Gastroesophageal sphincter (tissue), 4 donors: ENCODE results near the gene EPS8L2. TPM values are rescaled to one million over a fixed set of nuclear protein-coding genes. Genes with fewer than 3 reads are reported as not detected.
"Not testable (repeated sequence)": the region's sequence is repeated elsewhere in the genome, so short reads cannot be mapped to it uniquely, and the experiment has no call there.

Experiments
- ATAC-seq: fragments of 150-250 bp; one replicate; pipeline ENCODE4 v1.9.1; 2016; ENCODE audit warnings: mild to moderate bottlenecking, moderate library complexity
- H3K27ac ChIP-seq, 4 donors: fragments of 200-600 bp; sonication (generic) in 3 of 4; 1 replicate in 3 of 4; 2 replicates in 1 of 4; pipeline ENCODE4 v1.5.1; 2016 to 2019
- H3K27me3 ChIP-seq: fragments of 200-600 bp; sonication (generic); one replicate; pipeline ENCODE4 v1.5.1; 2019
- H3K36me3 ChIP-seq, 2 donors: fragments of 200-600 bp; sonication (generic); one replicate each; pipeline ENCODE4 v1.5.1; 2019; ENCODE audit warnings: control low read depth in 1 of 2
- H3K4me1 ChIP-seq, 3 donors: fragments of 200-600 bp; sonication (generic); 1 replicate in 2 of 3; 2 replicates in 1 of 3; pipeline ENCODE4 v1.5.1; 2016 to 2019; ENCODE audit warnings: control low read depth in 2 of 3
- H3K4me3 ChIP-seq, 2 donors: fragments of 200-600 bp; sonication (generic); one replicate each; pipeline ENCODE4 v1.5.1; 2019; ENCODE audit warnings: mild to moderate bottlenecking in 1 of 2, moderate library complexity in 1 of 2
- H3K9me3 ChIP-seq, 3 donors: fragments of 200-600 bp; sonication (generic); one replicate each; pipeline ENCODE4 v1.5.1; 2017 to 2019; ENCODE audit warnings: control low read depth in 2 of 3
- EP300 ChIP-seq: sonication (generic); formaldehyde crosslinking; IDR thresholded peaks from one replicate; pipeline ENCODE4 v1.6.1; 2017; ENCODE audit warnings: antibody characterized with exemption, mild to moderate bottlenecking
- POLR2A ChIP-seq, 2 donors: fragments of 450-650 bp; IDR thresholded peaks; one replicate each; pipeline ENCODE4 v1.6.1; 2017; ENCODE audit warnings: antibody characterized with exemption in 2 of 2, mild to moderate bottlenecking in 2 of 2, moderate library complexity in 1 of 2
- POLR2AphosphoS5 ChIP-seq: sonication (generic); formaldehyde crosslinking; IDR thresholded peaks from one replicate; pipeline ENCODE4 v1.6.1; 2017; ENCODE audit warnings: antibody characterized with exemption
- WGBS, 2 donors: methylation state at CpG; one replicate each; pipeline ENCODE4 v1.1.5; 2018; ENCODE audit warnings: low coverage in 1 of 2; 5-methylcytosine and 5-hydroxymethylcytosine counted together
- total RNA-seq, 4 donors: library from RNA; depleted of rRNA; stranded (reverse); fragments of >200 nt; gene quantifications; one replicate each; pipeline ENCODE4 v1.1.0, GENCODE V29; 2016
- TF ChIP-seq, protein P1 (sequence below), 4 experiments: fragments of 200-600 bp in 2 of 4; fragments of 450-650 bp in 2 of 4; sonication (generic) in 1 of 4; IDR thresholded peaks; one replicate each; pipeline ENCODE4 v1.5.1; 2017 to 2019; ENCODE audit warnings: antibody characterized with exemption in 4 of 4, mild to moderate bottlenecking in 2 of 4, moderate library complexity in 2 of 4

EPS8L2 gene
- total RNA-seq, 4 donors from 2014 or later, result 9.7 to 33.9 (median 24.0) TPM

DNA sequence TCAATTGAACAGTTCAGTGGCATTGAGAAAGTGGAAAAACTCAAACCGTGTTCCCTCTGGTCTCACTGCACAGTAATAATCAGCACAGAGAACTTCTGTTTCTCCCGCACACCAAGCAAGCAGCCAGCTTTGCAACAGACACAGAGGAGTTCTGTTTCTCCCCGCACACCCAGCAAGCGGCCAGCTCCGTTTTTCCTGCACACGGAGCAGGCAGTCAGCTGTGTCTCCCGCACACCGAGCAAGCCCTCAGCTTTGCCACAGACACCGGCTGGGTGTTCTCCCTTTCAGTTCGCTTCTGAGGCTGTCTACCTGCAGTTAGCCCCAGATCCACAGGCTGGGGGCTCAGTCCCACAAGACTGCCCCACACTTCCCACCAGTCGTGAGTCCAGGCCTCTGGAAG, 31.3 kb downstream of the EPS8L2 start:
- Histone ChIP-seq H3K4me3 (no peak overlapping the region), H3K27me3 (peaks cover 33% of the 10 kb centered on the region), H3K27ac (no peak overlapping the region), H3K36me3 (no peaks in the 10 kb centered on the region), H3K4me1 (no peaks in the 10 kb centered on the region), H3K9me3 (no peaks in the 10 kb centered on the region)
- 27 to 48% methylated on average over 6 to 10 of the region's 11 CpGs for WGBS, 2 donors
- TF ChIP-seq POLR2A (IDR thresholded peaks at IDR 0.05), result no peak
- TF ChIP-seq POLR2AphosphoS5, result no peak
- no peak for TF ChIP-seq EP300
- TF ChIP-seq, protein P1, sequence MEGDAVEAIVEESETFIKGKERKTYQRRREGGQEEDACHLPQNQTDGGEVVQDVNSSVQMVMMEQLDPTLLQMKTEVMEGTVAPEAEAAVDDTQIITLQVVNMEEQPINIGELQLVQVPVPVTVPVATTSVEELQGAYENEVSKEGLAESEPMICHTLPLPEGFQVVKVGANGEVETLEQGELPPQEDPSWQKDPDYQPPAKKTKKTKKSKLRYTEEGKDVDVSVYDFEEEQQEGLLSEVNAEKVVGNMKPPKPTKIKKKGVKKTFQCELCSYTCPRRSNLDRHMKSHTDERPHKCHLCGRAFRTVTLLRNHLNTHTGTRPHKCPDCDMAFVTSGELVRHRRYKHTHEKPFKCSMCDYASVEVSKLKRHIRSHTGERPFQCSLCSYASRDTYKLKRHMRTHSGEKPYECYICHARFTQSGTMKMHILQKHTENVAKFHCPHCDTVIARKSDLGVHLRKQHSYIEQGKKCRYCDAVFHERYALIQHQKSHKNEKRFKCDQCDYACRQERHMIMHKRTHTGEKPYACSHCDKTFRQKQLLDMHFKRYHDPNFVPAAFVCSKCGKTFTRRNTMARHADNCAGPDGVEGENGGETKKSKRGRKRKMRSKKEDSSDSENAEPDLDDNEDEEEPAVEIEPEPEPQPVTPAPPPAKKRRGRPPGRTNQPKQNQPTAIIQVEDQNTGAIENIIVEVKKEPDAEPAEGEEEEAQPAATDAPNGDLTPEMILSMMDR (IDR thresholded peaks at IDR 0.05), result no peak
- ATAC-seq, result no peak

- ATAC-seq, H3K4me1 ChIP-seq, H3K27ac ChIP-seq: not testable (repeated sequence)
Observed at GRCh38 chr11:737899-738298, 31.9 kb downstream of the EPS8L2 start.

GRCh38 chr11:742156-742546, 36.1 kb downstream of the EPS8L2 start:
- H3K4me3 ChIP-seq, result no peak overlapping the region
- no peak for ATAC-seq
- no peaks in the 10 kb centered on the region for H3K36me3 ChIP-seq
- peaks cover 0 to 11% (median 6%) of the 10 kb centered on the region in 3 donors for H3K4me1 ChIP-seq
- H3K9me3 ChIP-seq, result no peaks in the 10 kb centered on the region
- H3K27me3 ChIP-seq, result peaks cover 11% of the 10 kb centered on the region
- H3K27ac ChIP-seq, result no peak overlapping the region
- TF ChIP-seq POLR2AphosphoS5, result no peak
- TF ChIP-seq, protein P1 (IDR thresholded peaks at IDR 0.05), result no peak
- TF ChIP-seq POLR2A (IDR thresholded peaks at IDR 0.05), result no peak
- TF ChIP-seq EP300, result no peak
- 93% methylated on average over 3 of the region's 3 CpGs; no CpG with 5 or more reads in 1 of the 2 donors for WGBS, 2 donors

More at GRCh38 chr11:737899-738298, 31.9 kb downstream of the EPS8L2 start:
- not testable (repeated sequence) for H3K4me3 ChIP-seq, H3K9me3 ChIP-seq, H3K36me3 ChIP-seq
- WGBS, 2 donors, result 69 to 71% methylated on average over 3 to 6 of the region's 10 CpGs
- H3K27me3 ChIP-seq, result peaks cover 28% of the 10 kb centered on the region

- 80% methylated on average over 1 of the region's 4 CpGs; no CpG with 5 or more reads in 1 of the 2 donors for whole genome bisulfite sequencing, 2 donors
- no peak for ATAC-seq
Observed at GRCh38 chr11:742571-743201, 36.7 kb downstream of the EPS8L2 start.

GRCh38 chr11:745428-745827, 39.4 kb downstream of the EPS8L2 start:
- TF ChIP-seq POLR2A (IDR thresholded peaks at IDR 0.05), result no peak
- no peak for ATAC-seq
- H3K4me1 ChIP-seq, result peaks cover 0 to 39% (median 15%) of the 10 kb centered on the region in 3 donors
- H3K9me3 ChIP-seq, result no peaks in the 10 kb centered on the region
- H3K4me3 ChIP-seq, result no peak overlapping the region
- WGBS, 2 donors, result 21 to 27% methylated on average over 1 of the region's 1 CpG
- H3K27ac ChIP-seq, result no peak overlapping the region
- H3K36me3 ChIP-seq, result no peaks in the 10 kb centered on the region
- H3K27me3 ChIP-seq, result peaks cover 6% of the 10 kb centered on the region

More at GRCh38 chr11:742571-743201, 36.7 kb downstream of the EPS8L2 start:
- Histone ChIP-seq H3K27ac (no peak overlapping the region), H3K36me3 (no peaks in the 10 kb centered on the region), H3K4me1 (peaks cover 0 to 11% (median 6%) of the 10 kb centered on the region in 3 donors), H3K27me3 (peaks cover 11% of the 10 kb centered on the region), H3K4me3 (no peak overlapping the region), H3K9me3 (no peaks in the 10 kb centered on the region)
- TF ChIP-seq, protein P1 (IDR thresholded peaks at IDR 0.05), result no peak
- TF ChIP-seq EP300 (no peak), POLR2AphosphoS5 (no peak), POLR2A (IDR thresholded peaks at IDR 0.05) (no peak)
